Measurements from ENCODE around the gene TOE1. TPM values are rescaled to one million over a fixed set of nuclear protein-coding genes. Genes with fewer than 3 reads are reported as not detected.

TOE1 gene
- total and polyA plus RNA-seq, 9 of the 15 experiments (the other 6 are each of a cell fraction or from before 2014, with no cell fraction given): 32.1 to 85.7 (median 38.0) TPM

DNA sequence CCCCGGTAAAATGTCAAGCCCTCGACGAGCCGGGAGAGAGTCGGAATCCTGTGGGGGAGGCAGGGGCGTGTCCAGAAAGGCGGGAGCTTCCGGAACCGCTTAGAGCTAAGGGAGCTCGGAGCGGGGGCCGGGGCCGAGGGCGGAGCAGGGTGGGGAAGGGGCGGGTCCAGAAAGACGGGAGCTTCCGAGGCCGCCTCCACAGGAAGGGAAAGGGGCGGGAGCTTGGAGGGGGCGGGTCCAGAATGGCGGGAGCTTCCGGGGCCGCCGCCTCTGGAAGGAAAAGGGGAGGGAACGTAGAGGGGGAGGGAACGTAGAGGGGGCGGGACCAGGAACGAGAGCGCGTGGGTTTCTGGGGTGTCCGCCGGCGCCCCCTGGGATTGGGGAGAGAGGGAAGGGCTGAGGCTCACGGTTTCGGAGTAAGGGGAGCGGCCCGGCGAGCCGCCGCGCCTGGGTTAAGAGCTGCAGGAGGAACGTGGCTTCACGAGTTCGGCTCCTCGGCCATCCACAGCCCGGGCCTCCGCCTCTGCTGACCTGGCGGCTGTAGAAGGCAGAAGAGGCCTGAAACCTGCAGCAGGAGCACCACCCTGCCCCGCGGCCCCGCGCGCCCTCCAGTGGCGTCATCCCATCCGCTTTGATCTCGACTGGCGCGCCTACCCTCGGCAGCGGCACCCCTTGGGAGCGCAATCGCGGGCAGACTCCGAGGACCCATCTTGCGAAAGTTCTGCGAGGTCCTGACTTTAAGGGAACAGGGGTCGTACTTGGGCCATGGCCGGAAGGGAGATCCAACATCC is 36.3 kb upstream of the TOE1 start (continued):
- TF ChIP-seq SRF (CRISPR knock-in tag; IDR thresholded peaks at IDR 0.05): peak in 1 of 2 experiments; percentile 85; a peak in 2 of 4 replicates
- no peak for TF ChIP-seq HMG20B (CRISPR knock-in tag; IDR thresholded peaks at IDR 0.05)
- TF ChIP-seq PPARD (CRISPR knock-in tag; IDR thresholded peaks at IDR 0.05): no peak
- TF ChIP-seq, protein P1, sequence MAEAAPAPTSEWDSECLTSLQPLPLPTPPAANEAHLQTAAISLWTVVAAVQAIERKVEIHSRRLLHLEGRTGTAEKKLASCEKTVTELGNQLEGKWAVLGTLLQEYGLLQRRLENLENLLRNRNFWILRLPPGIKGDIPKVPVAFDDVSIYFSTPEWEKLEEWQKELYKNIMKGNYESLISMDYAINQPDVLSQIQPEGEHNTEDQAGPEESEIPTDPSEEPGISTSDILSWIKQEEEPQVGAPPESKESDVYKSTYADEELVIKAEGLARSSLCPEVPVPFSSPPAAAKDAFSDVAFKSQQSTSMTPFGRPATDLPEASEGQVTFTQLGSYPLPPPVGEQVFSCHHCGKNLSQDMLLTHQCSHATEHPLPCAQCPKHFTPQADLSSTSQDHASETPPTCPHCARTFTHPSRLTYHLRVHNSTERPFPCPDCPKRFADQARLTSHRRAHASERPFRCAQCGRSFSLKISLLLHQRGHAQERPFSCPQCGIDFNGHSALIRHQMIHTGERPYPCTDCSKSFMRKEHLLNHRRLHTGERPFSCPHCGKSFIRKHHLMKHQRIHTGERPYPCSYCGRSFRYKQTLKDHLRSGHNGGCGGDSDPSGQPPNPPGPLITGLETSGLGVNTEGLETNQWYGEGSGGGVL (CRISPR knock-in tag; IDR thresholded peaks at IDR 0.05): no peak
- TF ChIP-seq, protein P2, sequence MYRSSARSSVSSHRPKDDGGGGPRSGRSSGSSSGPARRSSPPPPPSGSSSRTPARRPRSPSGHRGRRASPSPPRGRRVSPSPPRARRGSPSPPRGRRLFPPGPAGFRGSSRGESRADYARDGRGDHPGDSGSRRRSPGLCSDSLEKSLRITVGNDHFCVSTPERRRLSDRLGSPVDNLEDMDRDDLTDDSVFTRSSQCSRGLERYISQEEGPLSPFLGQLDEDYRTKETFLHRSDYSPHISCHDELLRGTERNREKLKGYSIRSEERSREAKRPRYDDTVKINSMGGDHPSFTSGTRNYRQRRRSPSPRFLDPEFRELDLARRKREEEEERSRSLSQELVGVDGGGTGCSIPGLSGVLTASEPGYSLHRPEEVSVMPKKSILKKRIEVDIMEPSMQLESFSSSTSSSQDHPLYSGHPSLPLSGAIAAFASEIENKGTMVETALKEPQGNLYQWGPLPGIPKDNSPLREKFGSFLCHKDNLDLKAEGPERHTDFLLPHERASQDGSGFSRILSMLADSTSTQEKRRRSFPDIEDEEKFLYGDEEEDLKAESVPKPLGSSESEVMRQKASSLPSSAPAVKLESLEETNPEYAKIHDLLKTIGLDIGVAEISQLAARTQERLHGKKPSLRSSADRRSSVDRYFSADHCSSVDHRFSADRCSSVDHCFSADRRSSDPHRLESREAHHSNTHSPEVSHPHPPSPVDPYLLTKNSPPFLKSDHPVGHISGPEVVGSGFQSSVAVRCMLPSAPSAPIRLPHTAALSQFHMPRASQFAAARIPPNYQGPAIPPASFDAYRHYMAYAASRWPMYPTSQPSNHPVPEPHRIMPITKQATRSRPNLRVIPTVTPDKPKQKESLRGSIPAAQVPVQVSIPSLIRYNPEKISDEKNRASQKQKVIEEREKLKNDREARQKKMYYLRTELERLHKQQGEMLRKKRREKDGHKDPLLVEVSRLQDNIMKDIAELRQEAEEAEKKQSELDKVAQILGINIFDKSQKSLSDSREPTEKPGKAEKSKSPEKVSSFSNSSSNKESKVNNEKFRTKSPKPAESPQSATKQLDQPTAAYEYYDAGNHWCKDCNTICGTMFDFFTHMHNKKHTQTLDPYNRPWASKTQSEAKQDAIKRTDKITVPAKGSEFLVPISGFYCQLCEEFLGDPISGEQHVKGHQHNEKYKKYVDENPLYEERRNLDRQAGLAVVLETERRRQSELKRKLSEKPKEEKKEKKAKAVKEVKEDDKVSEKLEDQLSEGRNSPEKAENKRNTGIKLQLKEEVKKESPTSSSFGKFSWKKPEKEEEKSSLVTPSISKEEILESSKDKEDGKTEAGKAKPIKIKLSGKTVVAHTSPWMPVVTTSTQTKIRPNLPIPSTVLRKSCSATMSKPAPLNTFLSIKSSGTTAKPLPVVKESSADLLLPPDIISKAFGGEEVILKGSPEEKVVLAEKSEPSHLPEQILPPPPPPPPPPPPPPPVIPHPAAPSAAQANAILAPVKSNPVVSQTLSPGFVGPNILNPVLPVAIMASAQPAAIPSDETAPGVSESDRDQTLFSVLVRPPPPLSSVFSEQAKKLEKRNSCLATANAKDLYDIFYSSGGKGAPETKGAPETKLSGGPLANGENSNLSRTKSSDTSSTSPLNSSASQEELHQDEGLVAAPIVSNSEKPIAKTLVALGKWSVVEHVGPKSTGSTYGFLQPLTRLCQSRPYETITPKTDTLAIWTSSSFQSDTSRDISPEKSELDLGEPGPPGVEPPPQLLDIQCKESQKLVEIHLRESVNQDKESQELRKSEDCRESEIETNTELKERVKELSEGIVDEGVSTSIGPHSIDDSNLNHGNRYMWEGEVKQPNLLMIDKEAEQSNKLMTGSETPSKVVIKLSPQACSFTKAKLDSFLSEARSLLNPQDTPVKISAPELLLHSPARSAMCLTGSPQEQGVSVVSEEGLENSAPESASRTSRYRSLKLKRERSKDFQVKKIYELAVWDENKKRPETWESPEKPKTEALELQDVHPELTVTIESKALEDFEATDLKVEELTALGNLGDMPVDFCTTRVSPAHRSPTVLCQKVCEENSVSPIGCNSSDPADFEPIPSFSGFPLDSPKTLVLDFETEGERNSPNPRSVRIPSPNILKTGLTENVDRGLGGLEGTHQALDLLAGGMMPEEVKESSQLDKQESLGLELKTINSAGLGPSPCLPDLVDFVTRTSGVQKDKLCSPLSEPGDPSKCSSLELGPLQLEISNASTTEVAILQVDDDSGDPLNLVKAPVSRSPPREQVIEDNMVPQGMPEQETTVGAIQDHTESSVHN (IDR thresholded peaks at IDR 0.05; ENCODE audit: borderline replicate concordance in 1 of 2, low read depth in 1 of 2): no peak
- TF ChIP-seq ZNF57 (CRISPR knock-in tag; IDR thresholded peaks at IDR 0.05): no peak
- TF ChIP-seq, protein P3, sequence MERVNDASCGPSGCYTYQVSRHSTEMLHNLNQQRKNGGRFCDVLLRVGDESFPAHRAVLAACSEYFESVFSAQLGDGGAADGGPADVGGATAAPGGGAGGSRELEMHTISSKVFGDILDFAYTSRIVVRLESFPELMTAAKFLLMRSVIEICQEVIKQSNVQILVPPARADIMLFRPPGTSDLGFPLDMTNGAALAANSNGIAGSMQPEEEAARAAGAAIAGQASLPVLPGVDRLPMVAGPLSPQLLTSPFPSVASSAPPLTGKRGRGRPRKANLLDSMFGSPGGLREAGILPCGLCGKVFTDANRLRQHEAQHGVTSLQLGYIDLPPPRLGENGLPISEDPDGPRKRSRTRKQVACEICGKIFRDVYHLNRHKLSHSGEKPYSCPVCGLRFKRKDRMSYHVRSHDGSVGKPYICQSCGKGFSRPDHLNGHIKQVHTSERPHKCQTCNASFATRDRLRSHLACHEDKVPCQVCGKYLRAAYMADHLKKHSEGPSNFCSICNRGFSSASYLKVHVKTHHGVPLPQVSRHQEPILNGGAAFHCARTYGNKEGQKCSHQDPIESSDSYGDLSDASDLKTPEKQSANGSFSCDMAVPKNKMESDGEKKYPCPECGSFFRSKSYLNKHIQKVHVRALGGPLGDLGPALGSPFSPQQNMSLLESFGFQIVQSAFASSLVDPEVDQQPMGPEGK (CRISPR knock-in tag; IDR thresholded peaks at IDR 0.05; ENCODE audit: borderline replicate concordance): no peak
- peak; percentile 86 for TF ChIP-seq PHF8 (IDR thresholded peaks at IDR 0.05; ENCODE audit: borderline replicate concordance, low read length)
- TF ChIP-seq ZNF668 (CRISPR knock-in tag; IDR thresholded peaks at IDR 0.05): no peak
- TF ChIP-seq ZNF436 (CRISPR knock-in tag; IDR thresholded peaks at IDR 0.05): no peak
- no peak for TF ChIP-seq ZNF551 (CRISPR knock-in tag; IDR thresholded peaks at IDR 0.05)
- TF ChIP-seq, protein P4, sequence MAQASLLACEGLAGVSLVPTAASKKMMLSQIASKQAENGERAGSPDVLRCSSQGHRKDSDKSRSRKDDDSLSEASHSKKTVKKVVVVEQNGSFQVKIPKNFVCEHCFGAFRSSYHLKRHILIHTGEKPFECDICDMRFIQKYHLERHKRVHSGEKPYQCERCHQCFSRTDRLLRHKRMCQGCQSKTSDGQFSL (CRISPR knock-in tag; IDR thresholded peaks at IDR 0.05): 0 out of 2 replicates have a peak, but pooled peaks have one; percentile 48
- TF ChIP-seq, protein P4 (tag; IDR thresholded peaks at IDR 0.05): peak in 1 of 2 experiments; percentile 75; a peak in 1 of 4 replicates

All from K562 (cell line).